DND-41 (cell line): ENCODE data around the gene DDX24.

ENCODE experiments used
- ATAC-seq: fragments of 200-7000 bp; cut with Tn5 transposase; 3 replicates; pipeline ENCODE4 v1.9.1; 2021; ENCODE audit warnings: low read depth; ENCODE audit not compliant: insufficient read depth
- DNase-seq: peaks from one replicate; pipeline ENCODE4 v3.0.0-alpha.2; 2020
- H2AFZ ChIP-seq: 2 replicates; pipeline ENCODE4 v1.6.0; 2012; ENCODE audit warnings: low read depth, low read length
- H3K27ac ChIP-seq: 2 replicates; pipeline ENCODE4 v1.5.1; 2012; ENCODE audit warnings: low read length, inconsistent platforms
- H3K27me3 ChIP-seq: fragments of 200-600 bp; sonication (generic); 2 replicates; pipeline ENCODE4 v1.6.0; 2012; ENCODE audit warnings: low read length, mild to moderate bottlenecking, inconsistent platforms; ENCODE audit not compliant: insufficient read depth, poor library complexity
- H3K36me3 ChIP-seq: 2 replicates; pipeline ENCODE4 v1.5.1; 2012; ENCODE audit warnings: low read length, inconsistent platforms; ENCODE audit not compliant: insufficient read depth
- H3K4me1 ChIP-seq: 2 replicates; pipeline ENCODE4 v1.5.1; 2012; ENCODE audit warnings: mild to moderate bottlenecking, low read length; ENCODE audit not compliant: insufficient read depth
- H3K4me2 ChIP-seq: 2 replicates; pipeline ENCODE4 v1.6.0; 2012; ENCODE audit warnings: mild to moderate bottlenecking, moderate library complexity, low read length, inconsistent platforms; ENCODE audit not compliant: insufficient read depth
- H3K4me3 ChIP-seq, 2 experiments: fragments of 200-600 bp in 1 of 2; shearing (Covaris generic) in 1 of 2; 2 replicates each; pipeline ENCODE4 v1.5.1; 2012 to 2016; ENCODE audit warnings: inconsistent platforms in 2 of 2, low read length in 2 of 2, mild to moderate bottlenecking in 2 of 2, low read depth in 1 of 2, moderate library complexity in 1 of 2
- H3K79me2 ChIP-seq: 2 replicates; pipeline ENCODE4 v1.6.0; 2012; ENCODE audit warnings: low read length, inconsistent platforms; ENCODE audit not compliant: insufficient read depth
- H3K9ac ChIP-seq: 2 replicates; pipeline ENCODE4 v1.6.0; 2012; ENCODE audit warnings: low read depth, mild to moderate bottlenecking, inconsistent platforms, low read length, moderate library complexity
- H3K9me3 ChIP-seq: 2 replicates; pipeline ENCODE4 v1.5.1; 2012; ENCODE audit warnings: low read length, moderate library complexity, mild to moderate bottlenecking, inconsistent platforms; ENCODE audit not compliant: insufficient read depth, severe bottlenecking
- H4K20me1 ChIP-seq: 2 replicates; pipeline ENCODE4 v1.6.0; 2012; ENCODE audit warnings: low read length; ENCODE audit not compliant: insufficient read depth
- EZH2 ChIP-seq: IDR thresholded peaks from 3 replicates; pipeline ENCODE4 v1.6.1; 2012; ENCODE audit warnings: borderline replicate concordance, low read depth, mild to moderate bottlenecking, moderate library complexity, low read length, inconsistent platforms; ENCODE audit not compliant: severe bottlenecking
- TF ChIP-seq, protein P1 (sequence below): IDR thresholded peaks from 2 replicates; pipeline ENCODE4 v1.5.1; 2012; ENCODE audit warnings: borderline replicate concordance, low read length, moderate library complexity, mild to moderate bottlenecking; ENCODE audit not compliant: poor library complexity, severe bottlenecking; ENCODE audit errors: extremely low read depth

DDX24 gene

GRCh38 chr14:93998871-93999403 lies 82.1 kb downstream of the DDX24 start:
- ATAC-seq = no peak
- H3K9ac ChIP-seq = no peak overlapping the region
- no peak for DNase-seq
- 0 out of 2 replicates have a peak, but pooled peaks cover 14% of the 10 kb centered on the region for H4K20me1 ChIP-seq
- peaks cover 4% of the 10 kb centered on the region for H3K27me3 ChIP-seq
- no peaks in the 10 kb centered on the region for H3K9me3 ChIP-seq
- H3K4me1 ChIP-seq = no peaks in the 10 kb centered on the region
- no peak overlapping the region for H3K4me2 ChIP-seq
- H3K36me3 ChIP-seq = no peaks in the 10 kb centered on the region
- no peak overlapping the region for H3K27ac ChIP-seq
- H2AFZ ChIP-seq = no peak overlapping the region
- H3K79me2 ChIP-seq = no peaks in the 10 kb centered on the region
- no peak overlapping the region for H3K4me3 ChIP-seq
- TF ChIP-seq, protein P1, sequence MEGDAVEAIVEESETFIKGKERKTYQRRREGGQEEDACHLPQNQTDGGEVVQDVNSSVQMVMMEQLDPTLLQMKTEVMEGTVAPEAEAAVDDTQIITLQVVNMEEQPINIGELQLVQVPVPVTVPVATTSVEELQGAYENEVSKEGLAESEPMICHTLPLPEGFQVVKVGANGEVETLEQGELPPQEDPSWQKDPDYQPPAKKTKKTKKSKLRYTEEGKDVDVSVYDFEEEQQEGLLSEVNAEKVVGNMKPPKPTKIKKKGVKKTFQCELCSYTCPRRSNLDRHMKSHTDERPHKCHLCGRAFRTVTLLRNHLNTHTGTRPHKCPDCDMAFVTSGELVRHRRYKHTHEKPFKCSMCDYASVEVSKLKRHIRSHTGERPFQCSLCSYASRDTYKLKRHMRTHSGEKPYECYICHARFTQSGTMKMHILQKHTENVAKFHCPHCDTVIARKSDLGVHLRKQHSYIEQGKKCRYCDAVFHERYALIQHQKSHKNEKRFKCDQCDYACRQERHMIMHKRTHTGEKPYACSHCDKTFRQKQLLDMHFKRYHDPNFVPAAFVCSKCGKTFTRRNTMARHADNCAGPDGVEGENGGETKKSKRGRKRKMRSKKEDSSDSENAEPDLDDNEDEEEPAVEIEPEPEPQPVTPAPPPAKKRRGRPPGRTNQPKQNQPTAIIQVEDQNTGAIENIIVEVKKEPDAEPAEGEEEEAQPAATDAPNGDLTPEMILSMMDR = no peak
- TF ChIP-seq EZH2 = no peak
